Nephron progenitor cell (in vitro differentiated cells): ENCODE measurements around the gene ACOT13.
A peak's percentile ranks its signal among the peaks of the same experiment; 100 is the strongest.
"Not testable (repeated sequence)": the region's sequence is repeated elsewhere in the genome, so short reads cannot be mapped to it uniquely, and the experiment has no call there.

ENCODE experiments used
- DNase-seq: peaks from one replicate; pipeline ENCODE4 v3.0.0; 2021
- H3K27ac Mint-ChIP-seq: 2 replicates; pipeline ENCODE4 v1.8.0; 2021; ENCODE audit warnings: mild to moderate bottlenecking, moderate library complexity, mixed read lengths
- H3K27me3 Mint-ChIP-seq: 2 replicates; pipeline ENCODE4 v1.8.0; 2021; ENCODE audit warnings: mild to moderate bottlenecking, low read depth, mixed read lengths; ENCODE audit not compliant: poor library complexity
- H3K36me3 Mint-ChIP-seq: 2 replicates; pipeline ENCODE4 v1.8.0; 2021; ENCODE audit warnings: low read depth, mixed read lengths
- H3K4me1 Mint-ChIP-seq: 2 replicates; pipeline ENCODE4 v1.8.0; 2021; ENCODE audit warnings: mixed read lengths
- H3K4me3 Mint-ChIP-seq: 2 replicates; pipeline ENCODE4 v1.8.0; 2021; ENCODE audit warnings: mild to moderate bottlenecking, moderate library complexity, mixed read lengths
- H3K9me3 Mint-ChIP-seq: 2 replicates; pipeline ENCODE4 v1.8.0; 2021; ENCODE audit warnings: mild to moderate bottlenecking, moderate library complexity, mixed read lengths
- CTCF ChIP-seq: fragments of 200-600 bp; sonication (generic); IDR thresholded peaks from 2 replicates; pipeline ENCODE4 v1.5.0; 2021; ENCODE audit warnings: antibody characterized with exemption

Gene ACOT13

GRCh38 chr6:24752503-24752902 lies 85.6 kb downstream of the ACOT13 start:
- Mint-ChIP-seq H3K36me3 (no peaks in the 10 kb centered on the region), H3K4me3 (no peak overlapping the region), H3K27ac (peak overlapping the region; percentile 2), H3K9me3 (peaks cover 11% of the 10 kb centered on the region), H3K27me3 (peaks cover 9% of the 10 kb centered on the region), H3K4me1 (no peaks in the 10 kb centered on the region)
- no peak for TF ChIP-seq CTCF
- no peak for DNase-seq

GRCh38 chr6:24752917-24753492 lies 86.1 kb downstream of the ACOT13 start:
- H3K9me3 Mint-ChIP-seq: peaks cover 11% of the 10 kb centered on the region
- TF ChIP-seq CTCF: no peak
- H3K27ac Mint-ChIP-seq: no peak overlapping the region
- DNase-seq: no peak
- H3K4me3 Mint-ChIP-seq: no peak overlapping the region
- peaks cover 9% of the 10 kb centered on the region for H3K27me3 Mint-ChIP-seq
- H3K4me1 Mint-ChIP-seq: no peaks in the 10 kb centered on the region
- H3K36me3 Mint-ChIP-seq: no peaks in the 10 kb centered on the region

- no peaks in the 10 kb centered on the region for H3K36me3 Mint-ChIP-seq
- H3K27ac Mint-ChIP-seq: no peak overlapping the region
- no peak for DNase-seq
- no peak for TF ChIP-seq CTCF
- H3K4me3 Mint-ChIP-seq: no peak overlapping the region
- H3K4me1 Mint-ChIP-seq: no peaks in the 10 kb centered on the region
- peaks cover 11% of the 10 kb centered on the region for H3K9me3 Mint-ChIP-seq
- peaks cover 9% of the 10 kb centered on the region for H3K27me3 Mint-ChIP-seq
These were observed 86.7 kb downstream of the ACOT13 start for GRCh38 chr6:24753545-24753944.

- not testable (repeated sequence) for H3K4me3 Mint-ChIP-seq, H3K4me1 Mint-ChIP-seq, H3K27me3 Mint-ChIP-seq, H3K36me3 Mint-ChIP-seq, DNase-seq, H3K27ac Mint-ChIP-seq
- peaks cover 11% of the 10 kb centered on the region for H3K9me3 Mint-ChIP-seq
These were observed 87.5 kb downstream of the ACOT13 start for GRCh38 chr6:24754378-24754777.
